ENCODE results near the gene KPNA3.

KPNA3 gene

GRCh38 chr13:49664606-49665005 is 127.9 kb downstream of the KPNA3 start:
- Histone ChIP-seq H3K9me3 (ENCODE audit: control insufficient read depth, low read length) (no peaks in the 10 kb centered on the region), H3K27ac (ENCODE audit: low read length, poor library complexity, severe bottlenecking) (no peak overlapping the region), H3K14ac (ENCODE audit: low read length in 2 of 2) (no peak overlapping the region), H3K18ac (ENCODE audit: low read depth in 1 of 2, low read length in 2 of 2) (no peak overlapping the region), H3K9ac (ENCODE audit: low read length) (no peak overlapping the region), H2AFZ (ENCODE audit: low read depth, low read length) (no peak overlapping the region), H2BK15ac (ENCODE audit: low read depth, poor library complexity, severe bottlenecking) (no peak overlapping the region), H3K36me3 (ENCODE audit: control insufficient read depth in 1 of 2, insufficient read depth in 2 of 2, low read depth in 1 of 2, low read length in 2 of 2) (peaks cover 24 to 43% of the 10 kb centered on the region in 2 experiments), H3K4me3 (ENCODE audit: insufficient read depth in 1 of 2, low read depth in 1 of 2, low read length in 2 of 2) (no peak overlapping the region), H2BK12ac (ENCODE audit: low read length in 2 of 2) (no peak overlapping the region), H3K4ac (ENCODE audit: low read depth in 1 of 2, low read length in 2 of 2) (no peak overlapping the region), H2BK120ac (ENCODE audit: low read depth, low read length) (no peak overlapping the region), H3K23ac (ENCODE audit: low read length in 2 of 2) (no peak overlapping the region), H4K8ac (ENCODE audit: low read length) (no peak overlapping the region), H2BK5ac (ENCODE audit: low read depth, low read length, poor library complexity, severe bottlenecking) (no peak overlapping the region), H2AK5ac (ENCODE audit: low read length, severe bottlenecking) (no peak overlapping the region), H4K91ac (ENCODE audit: low read length) (no peak overlapping the region), H3K4me2 (ENCODE audit: low read length, poor library complexity, severe bottlenecking) (no peak overlapping the region), H3K27me3 (ENCODE audit: control insufficient read depth in 1 of 2, insufficient read depth in 1 of 2, low read length in 2 of 2) (no peaks in the 10 kb centered on the region), H3K79me1 (replicated peaks; ENCODE audit: low read length, poor library complexity, severe bottlenecking) (peaks cover 24% of the 10 kb centered on the region), H3K4me1 (ENCODE audit: control insufficient read depth, insufficient read depth, low read depth, low read length) (peaks cover 4% of the 10 kb centered on the region)
- DNase-seq: no peak
- WGBS: 94% methylated on average over 3 of the region's 4 CpGs

- Histone ChIP-seq H4K91ac (ENCODE audit: low read length) (no peak overlapping the region), H2BK120ac (ENCODE audit: low read depth, low read length) (no peak overlapping the region), H3K36me3 (ENCODE audit: control insufficient read depth in 1 of 2, insufficient read depth in 2 of 2, low read depth in 1 of 2, low read length in 2 of 2) (peaks cover 13 to 25% of the 10 kb centered on the region in 2 experiments), H3K4me1 (ENCODE audit: control insufficient read depth, insufficient read depth, low read depth, low read length) (no peaks in the 10 kb centered on the region), H3K4me2 (ENCODE audit: low read length, poor library complexity, severe bottlenecking) (no peak overlapping the region), H3K4ac (ENCODE audit: low read depth in 1 of 2, low read length in 2 of 2) (no peak overlapping the region), H3K27me3 (ENCODE audit: control insufficient read depth in 1 of 2, insufficient read depth in 1 of 2, low read length in 2 of 2) (no peaks in the 10 kb centered on the region), H2AFZ (ENCODE audit: low read depth, low read length) (no peak overlapping the region), H3K79me1 (replicated peaks; ENCODE audit: low read length, poor library complexity, severe bottlenecking) (no peaks in the 10 kb centered on the region), H4K8ac (ENCODE audit: low read length) (no peak overlapping the region), H3K9ac (ENCODE audit: low read length) (no peak overlapping the region), H3K4me3 (ENCODE audit: insufficient read depth in 1 of 2, low read depth in 1 of 2, low read length in 2 of 2) (no peak overlapping the region), H3K23ac (ENCODE audit: low read length in 2 of 2) (no peak overlapping the region), H2BK12ac (ENCODE audit: low read length in 2 of 2) (no peak overlapping the region), H3K9me3 (ENCODE audit: control insufficient read depth, low read length) (no peaks in the 10 kb centered on the region), H2AK5ac (ENCODE audit: low read length, severe bottlenecking) (no peak overlapping the region), H3K14ac (ENCODE audit: low read length in 2 of 2) (no peak overlapping the region), H3K18ac (ENCODE audit: low read depth in 1 of 2, low read length in 2 of 2) (no peak overlapping the region), H3K27ac (ENCODE audit: low read length, poor library complexity, severe bottlenecking) (no peak overlapping the region), H2BK5ac (ENCODE audit: low read depth, low read length, poor library complexity, severe bottlenecking) (no peak overlapping the region), H2BK15ac (ENCODE audit: low read depth, poor library complexity, severe bottlenecking) (no peak overlapping the region)
- 96% methylated on average over 9 of the region's 9 CpGs for WGBS
- no peak for DNase-seq
Observed at GRCh38 chr13:49657241-49657641, 135.2 kb downstream of the KPNA3 start.

- Histone ChIP-seq H2BK12ac (ENCODE audit: low read length in 2 of 2) (no peak overlapping the region), H3K4me2 (ENCODE audit: low read length, poor library complexity, severe bottlenecking) (no peak overlapping the region), H3K23ac (ENCODE audit: low read length in 2 of 2) (no peak overlapping the region)
Observed at GRCh38 chr13:49655906-49656305, 136.6 kb downstream of the KPNA3 start.

GRCh38 chr13:49654011-49654410 is 138.5 kb downstream of the KPNA3 start:
- Histone ChIP-seq H3K9me3 (ENCODE audit: control insufficient read depth, low read length) (no peaks in the 10 kb centered on the region), H4K91ac (ENCODE audit: low read length) (no peak overlapping the region), H3K27ac (ENCODE audit: low read length, poor library complexity, severe bottlenecking) (no peak overlapping the region), H2AK5ac (ENCODE audit: low read length, severe bottlenecking) (no peak overlapping the region), H3K18ac (ENCODE audit: low read depth in 1 of 2, low read length in 2 of 2) (no peak overlapping the region), H3K36me3 (ENCODE audit: control insufficient read depth in 1 of 2, insufficient read depth in 2 of 2, low read depth in 1 of 2, low read length in 2 of 2) (peaks cover 0 to 5% of the 10 kb centered on the region in 2 experiments), H2BK5ac (ENCODE audit: low read depth, low read length, poor library complexity, severe bottlenecking) (no peak overlapping the region), H4K8ac (ENCODE audit: low read length) (no peak overlapping the region), H3K27me3 (ENCODE audit: control insufficient read depth in 1 of 2, insufficient read depth in 1 of 2, low read length in 2 of 2) (no peaks in the 10 kb centered on the region), H3K9ac (ENCODE audit: low read length) (no peak overlapping the region), H3K79me1 (replicated peaks; ENCODE audit: low read length, poor library complexity, severe bottlenecking) (no peaks in the 10 kb centered on the region), H2BK12ac (ENCODE audit: low read length in 2 of 2) (no peak overlapping the region), H2BK15ac (ENCODE audit: low read depth, poor library complexity, severe bottlenecking) (no peak overlapping the region), H3K4ac (ENCODE audit: low read depth in 1 of 2, low read length in 2 of 2) (no peak overlapping the region), H3K14ac (ENCODE audit: low read length in 2 of 2) (no peak overlapping the region), H3K4me3 (ENCODE audit: insufficient read depth in 1 of 2, low read depth in 1 of 2, low read length in 2 of 2) (no peak overlapping the region), H2BK120ac (ENCODE audit: low read depth, low read length) (no peak overlapping the region), H2AFZ (ENCODE audit: low read depth, low read length) (no peak overlapping the region), H3K4me1 (ENCODE audit: control insufficient read depth, insufficient read depth, low read depth, low read length) (no peaks in the 10 kb centered on the region), H3K23ac (ENCODE audit: low read length in 2 of 2) (no peak overlapping the region), H3K4me2 (ENCODE audit: low read length, poor library complexity, severe bottlenecking) (no peak overlapping the region)
- no peak for DNase-seq
- WGBS: 100% methylated on average over 3 of the region's 3 CpGs

More at GRCh38 chr13:49655906-49656305, 136.6 kb downstream of the KPNA3 start:
- Histone ChIP-seq H4K8ac (ENCODE audit: low read length) (no peak overlapping the region), H2BK15ac (ENCODE audit: low read depth, poor library complexity, severe bottlenecking) (no peak overlapping the region), H3K36me3 (ENCODE audit: control insufficient read depth in 1 of 2, insufficient read depth in 2 of 2, low read depth in 1 of 2, low read length in 2 of 2) (peaks cover 11 to 13% of the 10 kb centered on the region in 2 experiments), H2BK5ac (ENCODE audit: low read depth, low read length, poor library complexity, severe bottlenecking) (no peak overlapping the region), H2BK120ac (ENCODE audit: low read depth, low read length) (no peak overlapping the region), H2AK5ac (ENCODE audit: low read length, severe bottlenecking) (no peak overlapping the region), H2AFZ (ENCODE audit: low read depth, low read length) (no peak overlapping the region), H3K9ac (ENCODE audit: low read length) (no peak overlapping the region), H3K79me1 (replicated peaks; ENCODE audit: low read length, poor library complexity, severe bottlenecking) (no peaks in the 10 kb centered on the region), H3K14ac (ENCODE audit: low read length in 2 of 2) (no peak overlapping the region), H3K4ac (ENCODE audit: low read depth in 1 of 2, low read length in 2 of 2) (no peak overlapping the region), H3K4me1 (ENCODE audit: control insufficient read depth, insufficient read depth, low read depth, low read length) (no peaks in the 10 kb centered on the region), H3K4me3 (ENCODE audit: insufficient read depth in 1 of 2, low read depth in 1 of 2, low read length in 2 of 2) (no peak overlapping the region), H3K27ac (ENCODE audit: low read length, poor library complexity, severe bottlenecking) (no peak overlapping the region), H3K9me3 (ENCODE audit: control insufficient read depth, low read length) (no peaks in the 10 kb centered on the region), H3K27me3 (ENCODE audit: control insufficient read depth in 1 of 2, insufficient read depth in 1 of 2, low read length in 2 of 2) (no peaks in the 10 kb centered on the region), H4K91ac (ENCODE audit: low read length) (no peak overlapping the region), H3K18ac (ENCODE audit: low read depth in 1 of 2, low read length in 2 of 2) (no peak overlapping the region)
- no peak for DNase-seq
- WGBS: 79% methylated on average over 3 of the region's 3 CpGs
